Measurements from ENCODE around the gene EPS15.

- TF ChIP-seq CTCF (IDR thresholded peaks at IDR 0.05) (no peak), POLR2A (IDR thresholded peaks at IDR 0.05) (no peak)
Observed at GRCh38 chr1:51472359-51472758, 46.7 kb downstream of the EPS15 start.

All from transverse colon (tissue), 3 donors.